Heart left ventricle (tissue), 16 donors: ENCODE measurements around the gene LUZP2. TPM values are rescaled to one million over a fixed set of nuclear protein-coding genes. Genes with fewer than 3 reads are reported as not detected.

Experiments
- ATAC-seq, 4 donors: fragments of 200-7000 bp; cut with Tn5 transposase; one replicate each; pipeline ENCODE4 v1.9.1; 2020 to 2022; ENCODE audit warnings: moderate library complexity in 4 of 4, mild to moderate bottlenecking in 3 of 4, moderate number of reproducible peaks in 1 of 4
- DNase-seq, 5 donors: peaks; one replicate each; pipeline ENCODE4 v3.0.0-alpha.2; 2020
- H3K27ac ChIP-seq, 12 donors: fragments of 200-600 bp; sonication (generic) in 4 of 12; one replicate each; pipeline versions ENCODE4 v1.5.0 to v1.8.0; 2016 to 2022; ENCODE audit warnings: mild to moderate bottlenecking in 2 of 12
- H3K27me3 ChIP-seq, 9 donors: fragments of 200-600 bp; sonication (generic) in 2 of 9; one replicate each; pipeline versions ENCODE4 v1.5.1 to v1.8.0; 2016 to 2022; ENCODE audit warnings: mild to moderate bottlenecking in 3 of 9
- H3K36me3 ChIP-seq, 9 donors: fragments of 200-600 bp; sonication (generic) in 2 of 9; one replicate each; pipeline versions ENCODE4 v1.5.0 to v1.8.0; 2018 to 2022; ENCODE audit warnings: mild to moderate bottlenecking in 2 of 9
- H3K4me1 ChIP-seq, 12 donors: fragments of 200-600 bp; sonication (generic) in 4 of 12; one replicate each; pipeline versions ENCODE4 v1.5.0 to v1.8.0; 2016 to 2022; ENCODE audit warnings: mild to moderate bottlenecking in 3 of 12
- H3K4me3 ChIP-seq, 12 donors: fragments of 200-600 bp; sonication (generic) in 4 of 12; one replicate each; pipeline versions ENCODE4 v1.5.0 to v1.8.0; 2017 to 2022; ENCODE audit warnings: mild to moderate bottlenecking in 9 of 12, moderate library complexity in 4 of 12
- H3K9me3 ChIP-seq, 12 donors: fragments of 200-600 bp; sonication (generic) in 4 of 12; one replicate each; pipeline versions ENCODE4 v1.5.0 to v1.8.0; 2016 to 2022; ENCODE audit warnings: mild to moderate bottlenecking in 1 of 12
- POLR2A ChIP-seq, 2 donors: fragments of 450-650 bp; IDR thresholded peaks; one replicate each; pipeline ENCODE4 v1.6.1; 2017; ENCODE audit warnings: antibody characterized with exemption in 2 of 2, mild to moderate bottlenecking in 2 of 2, moderate library complexity in 2 of 2
- WGBS, 4 donors: extraction: QIAGEN DNeasy Blood & Tissue Kit in 2 of 4; methylation state at CpG; one replicate each; pipeline versions ENCODE4 v1.1.5 to v1.1.7; 2013 to 2018; 5-methylcytosine and 5-hydroxymethylcytosine counted together
- intact Hi-C, 10 donors: fragments of 100-400 bp; cut with DNase I; formaldehyde crosslinking; loops; one replicate each; pipeline versions ENCODE4 v1.11.1 to v1.14.2; 2022
- polyA plus RNA-seq, 2 donors: library from polyadenylated mRNA; stranded (reverse); fragments of 200-250 nt; gene quantifications; one replicate each; pipeline ENCODE4 v1.2.3, GENCODE V29; 2013
- total RNA-seq, 9 donors: library from RNA; depleted of rRNA in 2 of 9; stranded (reverse); fragments of >200 nt in 2 of 9; fragmentation: NEBNext Ultra II Directional in 3 of 9; extraction: Animal tissue kit (Norgen Biotek cat#: 25700) in 3 of 9; gene quantifications; one replicate each; pipeline versions ENCODE4 v1.1.0 to v1.2.4, GENCODE V29; 2016 to 2023
- TF ChIP-seq, protein P1 (sequence below), 12 donors: fragments of 200-600 bp; sonication (generic) in 4 of 12; IDR thresholded peaks; one replicate each; pipeline versions ENCODE4 v1.5.0 to v1.8.0; 2018 to 2022; ENCODE audit warnings: antibody characterized with exemption in 12 of 12, mild to moderate bottlenecking in 5 of 12
- donor health status: ischemic (EF 13 %, LVEDD 7.1; RV severe dilation, severe dysfunction).
- donor health status: healthy with polysubstance abuse.
- donor health status: DM: no; HTN: yes; CAD: no.
- donor health status: DM: no; HTN: no; CAD: no.
- donor health status: ischemic (EF 25% LVEDD 6.9; RV normal size, moderate dysfunction).
- donor health status: ischemic (EF 25% LVEDD 5.7; RV mildly dilated, moderate dysfunction).
- donor health status: healthy.
- donor health status: DM: yes; HTN: yes; CAD: no.
- donor health status: ischemic (EF 35%, LVEDD 5.7; RV mildly dilated, moderate dysfunction).
- donor health status: nonischemic (EF 11% LVEDD 7.7; RV severe dilation, severe dysfunction).
- donor health status: DM: yes; HTN: yes; CAD: no.
- donor health status: PGD.
- donor health status: ischemic (EF 29% LVEDD 5.4; RV normal size, mild dysfunction).
- donor health status: nonischemic (EF 23%, LVEDD 6.1; RV moderate dilation, normal function).

Gene LUZP2
- total and polyA plus RNA-seq, 11 donors, result 0.11 to 0.30 (median 0.17) TPM; not detected in 7

DNA sequence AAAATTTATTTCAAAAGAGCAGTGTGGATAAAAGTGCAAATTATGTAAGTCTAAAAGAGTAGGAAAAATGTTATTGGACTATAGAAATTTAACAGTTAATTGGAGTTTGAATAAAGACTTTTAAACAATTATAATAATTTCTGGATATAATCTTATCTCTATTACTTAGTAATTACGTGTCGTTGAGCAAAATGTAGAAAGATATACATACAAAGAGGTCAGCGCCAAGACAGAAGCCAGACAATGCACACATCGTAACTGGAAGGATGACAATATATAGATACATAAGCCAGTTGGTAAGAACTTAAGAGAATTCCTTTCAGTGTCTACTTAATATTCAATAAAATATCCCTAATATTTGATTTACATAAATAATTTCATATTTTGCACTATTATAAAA lies 157.0 kb downstream of the LUZP2 start:
- Histone ChIP-seq H3K27me3 (no peaks in the 10 kb centered on the region), H3K27ac (no peak overlapping the region), H3K36me3 (no peaks in the 10 kb centered on the region), H3K9me3 (no peaks in the 10 kb centered on the region), H3K4me1 (no peaks in the 10 kb centered on the region), H3K4me3 (no peak overlapping the region)
- TF ChIP-seq, protein P1, sequence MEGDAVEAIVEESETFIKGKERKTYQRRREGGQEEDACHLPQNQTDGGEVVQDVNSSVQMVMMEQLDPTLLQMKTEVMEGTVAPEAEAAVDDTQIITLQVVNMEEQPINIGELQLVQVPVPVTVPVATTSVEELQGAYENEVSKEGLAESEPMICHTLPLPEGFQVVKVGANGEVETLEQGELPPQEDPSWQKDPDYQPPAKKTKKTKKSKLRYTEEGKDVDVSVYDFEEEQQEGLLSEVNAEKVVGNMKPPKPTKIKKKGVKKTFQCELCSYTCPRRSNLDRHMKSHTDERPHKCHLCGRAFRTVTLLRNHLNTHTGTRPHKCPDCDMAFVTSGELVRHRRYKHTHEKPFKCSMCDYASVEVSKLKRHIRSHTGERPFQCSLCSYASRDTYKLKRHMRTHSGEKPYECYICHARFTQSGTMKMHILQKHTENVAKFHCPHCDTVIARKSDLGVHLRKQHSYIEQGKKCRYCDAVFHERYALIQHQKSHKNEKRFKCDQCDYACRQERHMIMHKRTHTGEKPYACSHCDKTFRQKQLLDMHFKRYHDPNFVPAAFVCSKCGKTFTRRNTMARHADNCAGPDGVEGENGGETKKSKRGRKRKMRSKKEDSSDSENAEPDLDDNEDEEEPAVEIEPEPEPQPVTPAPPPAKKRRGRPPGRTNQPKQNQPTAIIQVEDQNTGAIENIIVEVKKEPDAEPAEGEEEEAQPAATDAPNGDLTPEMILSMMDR (IDR thresholded peaks at IDR 0.05), result no peak
- no peak for TF ChIP-seq POLR2A (IDR thresholded peaks at IDR 0.05)
- ATAC-seq (no peak), DNase-seq (no peak)
- 81 to 84% (median 82%) methylated on average over 4 of the region's 4 CpGs for WGBS, 4 donors
- intact Hi-C loops, result no loop called here

DNA sequence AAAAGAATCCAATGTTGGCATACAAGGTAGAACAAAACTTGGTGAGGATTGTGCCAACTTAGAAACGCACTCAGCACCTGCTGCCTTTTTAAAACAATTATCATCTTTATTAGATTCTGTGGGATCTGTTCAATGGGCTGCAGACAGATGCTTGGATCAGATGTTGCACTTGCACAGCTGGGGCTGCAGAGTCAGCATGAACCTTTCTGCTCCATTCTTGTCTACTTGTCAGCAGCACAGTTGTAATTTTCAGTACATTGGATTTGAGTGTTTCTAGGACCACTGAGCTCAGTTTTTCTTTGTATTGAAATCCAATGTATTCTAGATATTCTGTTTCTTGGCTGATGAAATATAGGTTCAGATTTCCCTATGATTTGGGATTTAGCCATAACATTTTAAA lies 164.5 kb downstream of the LUZP2 start:
- intact Hi-C loops, result no loop called here
- H3K27ac ChIP-seq, result no peak overlapping the region
- no peaks in the 10 kb centered on the region for H3K27me3 ChIP-seq
- DNase-seq (no peak), ATAC-seq (no peak)
- no peaks in the 10 kb centered on the region for H3K36me3 ChIP-seq
- WGBS, 4 donors, result 42 to 55% (median 52%) methylated on average over 1 of the region's 1 CpG
- no peaks in the 10 kb centered on the region for H3K4me1 ChIP-seq
- H3K4me3 ChIP-seq, result no peak overlapping the region
- TF ChIP-seq, protein P1 (IDR thresholded peaks at IDR 0.05), result no peak
- no peak for TF ChIP-seq POLR2A (IDR thresholded peaks at IDR 0.05)
- no peaks in the 10 kb centered on the region for H3K9me3 ChIP-seq

DNA sequence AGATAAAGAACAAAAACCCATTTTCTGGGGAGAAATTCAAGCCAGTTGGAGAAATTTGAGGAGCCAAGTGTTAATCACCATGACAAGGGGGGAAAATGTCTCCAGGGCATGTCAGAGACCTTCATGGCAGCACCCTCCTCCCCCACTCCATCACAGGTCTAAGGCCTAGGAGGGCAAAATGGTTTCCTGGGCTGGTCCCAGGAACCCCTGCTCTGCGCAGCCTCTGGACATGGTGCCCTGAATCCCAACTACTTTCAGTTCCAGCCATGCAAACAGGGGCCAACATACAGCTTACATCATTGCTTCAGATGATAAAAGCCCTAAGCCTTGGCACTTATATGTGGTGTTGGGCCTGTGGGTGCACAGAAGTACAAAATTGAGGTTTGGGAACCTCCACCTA lies 167.5 kb downstream of the LUZP2 start:
- no peak for ATAC-seq
- no peak for DNase-seq
- Histone ChIP-seq H3K36me3 (no peaks in the 10 kb centered on the region), H3K4me1 (no peaks in the 10 kb centered on the region), H3K4me3 (no peak overlapping the region), H3K27ac (no peak overlapping the region), H3K27me3 (no peaks in the 10 kb centered on the region), H3K9me3 (no peaks in the 10 kb centered on the region)
- TF ChIP-seq POLR2A (IDR thresholded peaks at IDR 0.05), result no peak
- TF ChIP-seq, protein P1 (IDR thresholded peaks at IDR 0.05), result no peak
- intact Hi-C loops, result no loop called here
- WGBS, 4 donors, result 40 to 90% (median 84%) methylated on average over 1 of the region's 1 CpG

DNA sequence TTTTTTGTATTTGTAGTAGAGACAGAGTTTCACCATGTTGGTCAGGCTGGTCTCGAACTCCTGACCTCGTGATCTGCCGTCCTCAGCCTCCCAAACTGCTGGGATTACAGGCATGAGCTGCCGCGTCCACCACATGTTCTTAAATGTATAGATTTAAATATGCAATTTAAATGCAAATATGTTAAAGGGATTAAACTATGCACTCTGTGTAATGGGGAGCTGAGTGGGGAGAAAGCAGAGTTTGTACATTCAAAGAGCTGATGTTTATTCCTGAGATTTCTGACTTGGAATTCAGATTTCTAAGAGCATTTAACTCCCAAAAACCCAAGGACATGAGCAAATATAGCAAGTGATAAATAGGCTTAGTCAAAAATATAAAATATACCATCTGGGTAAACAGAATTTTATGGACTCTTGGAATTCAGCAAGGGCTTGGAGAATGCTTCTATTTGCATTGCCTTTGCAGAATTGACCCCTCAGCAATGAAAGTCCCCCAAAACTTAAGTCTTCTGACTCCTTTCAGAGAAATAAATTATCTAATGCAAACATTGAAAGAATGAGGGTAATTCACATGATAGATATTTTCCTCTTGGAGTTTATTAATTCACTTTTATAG lies 170.6 kb downstream of the LUZP2 start:
- intact Hi-C loops, result no loop called here
- no peaks in the 10 kb centered on the region for H3K4me1 ChIP-seq
- no peaks in the 10 kb centered on the region for H3K27me3 ChIP-seq
- no peak for DNase-seq
- H3K9me3 ChIP-seq, result no peaks in the 10 kb centered on the region
- H3K4me3 ChIP-seq, result no peak overlapping the region
- WGBS, 4 donors, result 87 to 96% (median 92%) methylated on average over 5 of the region's 5 CpGs
- no peaks in the 10 kb centered on the region for H3K36me3 ChIP-seq
- no peak for TF ChIP-seq POLR2A (IDR thresholded peaks at IDR 0.05)
- TF ChIP-seq, protein P1 (IDR thresholded peaks at IDR 0.05), result no peak
- H3K27ac ChIP-seq, result no peak overlapping the region
- ATAC-seq, result no peak
